ENCODE data around the gene MTSS2. TPM values are rescaled to one million over a fixed set of nuclear protein-coding genes. Genes with fewer than 3 reads are reported as not detected.

Gene MTSS2
- polyA plus RNA-seq, 4 donors: 41.6 to 48.8 (median 45.2) TPM

DNA sequence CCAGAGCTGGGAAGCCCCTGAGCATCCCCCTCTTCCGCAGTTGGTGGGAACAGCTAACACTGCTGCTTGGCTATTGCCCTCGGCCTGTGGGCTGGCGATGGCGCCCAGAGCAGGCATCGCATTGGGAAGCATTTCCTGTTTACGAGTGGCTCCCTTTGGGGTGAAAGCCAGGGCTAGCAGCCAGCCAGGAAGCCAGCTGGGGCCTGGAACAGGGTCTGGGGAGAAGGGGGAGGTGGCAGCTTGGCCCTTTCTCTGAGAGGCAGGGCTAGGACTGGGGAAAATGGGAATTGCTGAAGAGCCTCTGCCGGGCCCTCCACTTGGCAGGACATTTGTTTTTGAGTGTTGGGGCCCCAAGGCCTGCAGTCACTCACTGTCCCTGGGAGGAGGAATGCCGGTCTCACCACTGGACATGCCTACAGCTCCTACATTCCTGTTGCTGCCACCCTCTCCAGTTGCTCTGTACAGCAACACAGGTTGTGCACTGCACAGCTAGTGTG, 2.4 kb upstream of the MTSS2 start:
- no peak for DNase-seq (ENCODE audit: low read depth in 4 of 4, low spot score in 3 of 4)

DNA sequence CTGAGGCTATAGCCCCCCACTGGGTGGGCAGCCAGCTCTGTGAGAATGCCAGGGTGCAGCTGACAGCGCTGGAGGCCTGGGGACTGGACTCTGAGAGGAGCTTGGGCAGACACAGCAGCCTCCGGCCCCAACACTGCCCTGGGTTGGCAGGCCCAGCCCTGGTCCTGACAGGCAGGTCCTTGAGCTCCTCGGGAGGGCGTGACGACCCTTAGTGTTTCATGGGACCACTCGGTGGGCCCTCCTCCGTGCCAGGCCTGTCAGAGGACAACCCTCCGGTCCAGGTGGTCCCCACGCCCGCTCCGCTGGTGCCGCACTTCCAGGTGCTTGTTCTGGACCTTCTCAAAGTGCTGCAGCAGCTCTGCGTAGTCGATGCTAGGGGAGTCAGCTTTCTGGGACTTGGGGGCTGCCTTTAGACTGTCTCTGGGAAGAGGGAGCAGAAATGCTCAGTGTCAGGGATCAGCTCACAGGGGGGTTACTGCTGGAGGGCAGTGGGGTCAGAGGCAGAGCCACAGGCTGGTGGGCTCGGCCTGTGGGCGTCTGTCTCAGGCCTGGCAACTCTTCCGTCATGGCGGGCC, 1.9 kb upstream of the MTSS2 start:
- DNase-seq (ENCODE audit: low read depth in 4 of 4, low spot score in 3 of 4): no peak

DNA sequence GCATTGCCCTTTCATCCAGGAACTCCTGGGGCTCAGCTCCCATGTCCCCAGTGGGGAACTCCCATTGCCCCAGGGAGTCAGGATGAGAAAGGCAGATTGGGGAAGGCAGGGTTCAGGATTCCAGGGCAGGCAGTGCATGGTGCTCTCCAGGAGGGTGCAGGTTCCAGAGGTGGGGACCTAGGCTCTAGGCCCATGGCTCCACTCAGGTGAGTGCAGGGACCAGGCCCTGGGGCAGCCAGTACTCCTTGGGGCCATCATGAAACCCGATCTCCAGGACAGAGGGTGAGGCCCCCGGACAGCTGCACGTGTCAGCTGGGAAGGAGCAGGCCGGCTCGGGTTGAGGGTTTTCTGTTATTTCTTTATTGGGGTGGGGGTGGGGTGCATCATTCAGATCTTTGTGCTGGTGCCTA, 1.3 kb upstream of the MTSS2 start:
- no peak for DNase-seq (ENCODE audit: low read depth in 4 of 4, low spot score in 3 of 4)

- no peak for DNase-seq (ENCODE audit: low read depth in 4 of 4, low spot score in 3 of 4)
These were observed 686 bp upstream of the MTSS2 start for GRCh38 chr16:70686376-70687101.

- no peak for DNase-seq (ENCODE audit: low read depth in 4 of 4, low spot score in 3 of 4)
These were observed 554 bp downstream of the MTSS2 start for GRCh38 chr16:70685061-70685937.

DNA sequence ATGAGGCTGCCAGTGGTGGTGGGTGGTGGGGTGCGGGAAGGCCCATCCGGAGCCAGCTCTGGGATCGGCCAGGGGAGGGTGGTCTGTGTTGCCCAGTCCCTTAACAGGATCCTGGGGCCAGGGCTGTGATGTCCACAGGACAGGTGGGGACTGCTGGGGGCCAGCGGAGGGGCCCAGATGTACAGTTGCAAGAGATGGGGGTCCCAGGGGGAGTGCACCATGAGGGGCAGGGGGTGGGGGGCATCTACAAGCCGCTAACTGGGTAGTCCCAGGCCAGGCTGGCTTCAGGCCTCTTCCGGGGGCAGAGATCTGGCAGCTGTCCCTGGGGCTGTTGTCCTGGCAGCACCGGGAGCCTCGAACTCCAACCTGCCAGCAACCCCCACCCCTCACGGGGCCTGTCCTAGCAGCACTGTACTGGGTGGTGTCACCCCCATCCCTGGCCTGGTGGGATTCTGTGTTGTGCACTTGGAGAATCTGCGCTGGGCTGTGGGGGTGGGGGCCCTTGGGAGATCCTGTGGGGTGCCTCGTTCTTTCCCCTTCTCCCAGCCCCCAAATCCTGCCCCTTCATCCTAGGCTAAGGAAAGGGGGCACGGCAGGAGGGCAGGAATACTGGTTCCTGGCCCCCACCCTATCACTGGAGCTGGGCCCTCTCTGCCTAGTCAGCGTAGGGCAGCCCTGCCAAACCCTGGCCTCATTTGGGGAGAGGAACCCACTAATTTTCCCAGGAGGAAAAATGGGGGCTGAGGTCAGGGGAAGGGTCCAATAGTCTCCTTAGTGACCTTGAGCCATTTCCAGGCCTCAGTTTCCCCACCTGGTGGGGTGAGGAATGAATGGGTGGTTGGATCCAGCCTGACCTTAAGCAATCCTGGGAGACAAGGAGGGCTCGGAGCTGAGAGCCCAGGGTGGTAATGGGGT, 1.4 kb downstream of the MTSS2 start:
- no peak for DNase-seq (ENCODE audit: low read depth in 4 of 4, low spot score in 3 of 4)

DNA sequence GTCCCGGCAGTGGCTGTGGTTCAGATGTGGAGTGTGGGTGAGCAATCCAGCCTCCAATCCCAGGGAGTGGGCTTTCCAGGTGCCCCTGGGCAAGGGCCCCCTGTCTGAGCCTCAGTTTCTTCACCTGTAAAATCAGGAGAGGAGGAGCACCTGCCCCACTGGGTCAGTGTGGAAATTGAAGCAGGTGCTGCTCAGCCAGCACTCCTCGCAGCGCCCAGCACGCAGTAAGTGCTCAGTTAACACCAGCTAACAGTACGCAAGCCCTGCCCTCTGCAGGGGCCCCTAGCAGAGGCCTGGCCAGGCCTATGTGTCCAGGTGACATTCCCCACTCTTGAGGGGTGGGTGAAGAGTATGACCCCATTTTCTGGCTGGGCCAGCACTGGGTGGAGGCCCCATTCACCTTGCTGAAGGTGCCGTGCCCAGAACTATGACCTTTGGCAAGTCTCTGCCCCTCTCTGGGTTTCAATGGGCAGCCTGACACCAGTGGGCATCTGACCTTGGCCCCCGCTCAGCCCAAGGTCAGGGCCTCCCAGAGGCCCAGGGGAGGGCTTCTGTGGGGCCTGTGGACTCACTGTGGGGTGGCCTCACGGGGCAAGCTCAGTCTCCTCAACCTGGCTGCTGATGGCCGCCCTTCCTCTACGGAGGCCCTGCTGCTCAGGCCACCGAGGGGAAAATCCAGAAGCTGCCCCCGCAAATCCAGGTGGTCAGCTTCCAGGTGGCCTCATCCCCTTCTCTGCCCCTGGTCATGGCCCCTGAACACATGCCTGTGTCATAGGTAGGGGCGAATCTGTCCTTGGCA, 2.5 kb downstream of the MTSS2 start:
- DNase-seq (ENCODE audit: low read depth in 4 of 4, low spot score in 3 of 4): no peak

- DNase-seq (ENCODE audit: low read depth in 4 of 4, low spot score in 3 of 4): no peak
These were observed 3.4 kb downstream of the MTSS2 start for GRCh38 chr16:70682239-70683145.

GRCh38 chr16:70681382-70682238, 4.2 kb downstream of the MTSS2 start:
- no peak for DNase-seq (ENCODE audit: low read depth in 4 of 4, low spot score in 3 of 4)

- no peak for DNase-seq (ENCODE audit: low read depth in 4 of 4, low spot score in 3 of 4)
These were observed 5.1 kb downstream of the MTSS2 start for GRCh38 chr16:70680495-70681381.

GRCh38 chr16:70679671-70680494, 6.0 kb downstream of the MTSS2 start:
- DNase-seq (ENCODE audit: low read depth in 4 of 4, low spot score in 3 of 4): no peak

- DNase-seq (ENCODE audit: low read depth in 4 of 4, low spot score in 3 of 4): no peak
These were observed 6.8 kb downstream of the MTSS2 start for GRCh38 chr16:70678898-70679670.

DNA sequence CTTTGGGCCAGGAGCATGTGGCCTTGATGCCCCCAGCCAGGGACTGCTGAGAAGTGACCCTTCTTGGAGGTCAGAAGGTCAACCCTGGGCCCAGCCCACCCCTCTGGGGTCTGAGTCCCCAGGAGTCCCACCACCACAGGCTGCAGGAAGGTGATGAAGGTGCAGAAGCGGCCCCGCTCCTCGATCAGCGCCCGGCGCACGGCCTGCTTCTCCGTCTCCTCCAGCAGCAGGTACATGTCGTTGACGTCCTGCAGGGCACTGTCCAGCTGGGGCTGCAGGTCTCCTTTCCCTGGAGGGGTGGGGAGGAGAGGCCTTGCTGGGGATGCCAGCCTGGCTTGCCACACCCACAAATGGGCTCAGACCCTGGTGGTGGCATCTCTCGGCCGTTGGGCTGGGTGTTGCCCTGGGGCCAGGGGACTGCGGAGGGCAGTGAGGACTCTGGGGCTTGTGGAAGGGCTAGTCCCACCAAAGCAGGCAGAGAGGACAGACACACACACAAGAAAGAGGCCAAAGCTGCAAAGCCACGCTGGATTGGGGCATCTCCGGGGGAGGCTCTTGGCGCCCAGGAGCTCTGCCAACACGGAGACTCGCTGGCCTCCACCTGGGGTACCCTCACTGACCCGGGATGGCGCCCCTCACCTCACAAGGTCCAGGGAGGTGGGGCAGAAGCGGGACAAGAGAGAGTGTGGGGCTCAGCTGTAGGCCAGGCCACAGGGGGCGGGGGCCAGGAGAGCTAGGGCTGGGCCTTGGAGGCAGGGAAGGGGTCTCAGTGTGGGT, 7.5 kb downstream of the MTSS2 start:
- DNase-seq (ENCODE audit: low read depth in 4 of 4, low spot score in 3 of 4): no peak

GRCh38 chr16:70677499-70678120, 8.2 kb downstream of the MTSS2 start:
- no peak for DNase-seq (ENCODE audit: low read depth in 4 of 4, low spot score in 3 of 4)

Measured in left renal pelvis (tissue), 4 donors.